Tibial nerve (tissue), 4 donors: Measurements from ENCODE around the gene KCNJ6.

Experiments
- CTCF ChIP-seq, 5 experiments: fragments of 200-600 bp in 3 of 5; fragments of 450-650 bp in 2 of 5; sonication (generic) in 3 of 5; IDR thresholded peaks; one replicate each; pipeline ENCODE4 v1.5.1; 2016 to 2019; ENCODE audit warnings: antibody characterized with exemption in 5 of 5, mild to moderate bottlenecking in 3 of 5, moderate library complexity in 2 of 5
- EP300 ChIP-seq, 2 donors: sonication (generic); formaldehyde crosslinking; IDR thresholded peaks; one replicate each; pipeline ENCODE4 v1.6.1; 2017; ENCODE audit warnings: antibody characterized with exemption in 2 of 2, mild to moderate bottlenecking in 1 of 2

GRCh38 chr21:37642493-37642892, 273.8 kb downstream of the KCNJ6 start:
- TF ChIP-seq CTCF (IDR thresholded peaks at IDR 0.05) = no peak
- TF ChIP-seq EP300 (IDR thresholded peaks at IDR 0.05) = no peak
